ENCODE data around the gene POU2AF2.
"Not testable (repeated sequence)": the region's sequence is repeated elsewhere in the genome, so short reads cannot be mapped to it uniquely, and the experiment has no call there.

The POU2AF2 gene

GRCh38 chr11:111259896-111260295 is 14.4 kb downstream of the POU2AF2 start:
- DNase-seq (ENCODE audit: low read depth), result no peak

- DNase-seq (ENCODE audit: low read depth), result no peak
Measured at GRCh38 chr11:111260811-111261210, 15.3 kb downstream of the POU2AF2 start.

DNA sequence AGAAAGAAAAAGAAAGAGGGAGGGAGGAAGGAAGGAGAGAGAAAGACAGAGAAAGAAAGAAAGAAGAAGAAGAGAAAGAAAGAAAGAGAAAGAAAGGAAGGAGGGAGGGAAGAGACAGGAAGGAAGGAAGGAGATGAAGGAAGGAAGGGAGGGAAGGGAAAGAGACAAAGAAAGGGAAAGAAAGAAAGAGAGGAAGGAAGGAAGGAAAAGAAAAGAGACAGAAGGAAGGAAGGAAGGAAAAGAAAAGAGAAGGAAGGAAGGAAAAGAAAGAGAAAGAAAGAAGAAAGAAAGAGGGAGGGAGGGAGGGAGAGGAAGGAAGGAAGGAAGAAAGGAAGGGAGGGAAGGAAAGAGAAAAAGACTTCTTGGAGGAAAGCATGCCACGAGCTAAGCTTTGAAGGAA is 19.1 kb downstream of the POU2AF2 start:
- DNase-seq (ENCODE audit: low read depth), result no peak

DNA sequence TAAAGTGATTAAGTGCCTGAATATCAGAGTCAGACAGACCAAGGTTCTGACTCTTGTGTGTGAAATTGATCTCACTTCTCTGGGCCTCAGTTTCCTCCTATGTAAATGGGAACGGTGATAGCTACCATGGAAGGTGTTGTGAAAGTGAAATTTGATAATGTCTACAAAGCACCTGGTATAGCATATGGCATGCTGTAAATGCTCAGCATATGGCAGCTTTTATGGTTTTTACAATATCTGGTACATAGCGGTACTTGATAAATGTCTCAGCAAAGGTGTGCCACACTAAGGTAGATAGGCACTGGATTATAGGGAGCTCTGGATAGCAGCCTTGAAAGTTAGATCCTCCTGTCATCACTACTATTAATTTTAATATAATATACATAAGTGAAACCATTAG is 19.9 kb downstream of the POU2AF2 start:
- DNase-seq (ENCODE audit: low read depth), result no peak

DNA sequence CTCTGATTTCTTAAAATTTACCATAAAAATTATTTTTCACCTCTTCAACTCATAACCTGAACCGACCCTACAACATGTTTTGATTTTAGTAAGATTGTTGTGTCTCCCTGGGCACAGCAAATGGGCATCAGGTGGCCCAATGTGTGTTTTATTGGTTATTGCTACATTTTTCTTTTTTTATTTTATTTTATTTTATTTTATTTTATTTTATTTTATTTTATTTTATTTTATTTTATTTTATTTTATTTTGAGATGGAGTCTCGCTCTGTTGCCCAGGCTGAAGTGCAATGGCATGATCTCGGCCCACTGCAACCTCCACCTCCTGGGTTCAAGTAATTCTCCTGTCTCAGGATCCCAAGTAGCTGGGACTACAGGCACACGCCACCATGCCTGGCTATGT is 22.8 kb downstream of the POU2AF2 start:
- not testable (repeated sequence) for DNase-seq (ENCODE audit: low read depth)

- no peak for DNase-seq (ENCODE audit: low read depth)
Measured at GRCh38 chr11:111269146-111269868, 23.8 kb downstream of the POU2AF2 start.

DNA sequence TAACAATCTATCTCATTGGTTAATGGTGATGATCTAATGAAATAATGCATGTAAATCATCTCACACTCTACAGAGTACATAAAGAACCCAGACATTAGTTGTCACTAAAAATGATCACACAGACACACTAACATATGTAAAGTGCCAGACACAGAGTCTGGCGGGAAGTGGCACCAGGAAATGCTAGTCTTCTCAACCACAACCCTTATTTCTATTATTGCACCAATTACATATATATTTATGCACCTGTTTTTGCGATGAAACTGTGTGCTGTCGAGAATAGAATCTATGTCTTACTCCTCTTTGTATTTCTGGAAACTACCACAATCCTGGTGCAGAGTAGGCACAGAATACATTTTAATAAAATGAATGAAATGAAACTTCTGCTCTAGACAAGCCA is 26.9 kb downstream of the POU2AF2 start:
- no peak for DNase-seq (ENCODE audit: low read depth)

- no peak for DNase-seq (ENCODE audit: low read depth)
Measured at GRCh38 chr11:111282562-111283075, 37.1 kb downstream of the POU2AF2 start.

DNA sequence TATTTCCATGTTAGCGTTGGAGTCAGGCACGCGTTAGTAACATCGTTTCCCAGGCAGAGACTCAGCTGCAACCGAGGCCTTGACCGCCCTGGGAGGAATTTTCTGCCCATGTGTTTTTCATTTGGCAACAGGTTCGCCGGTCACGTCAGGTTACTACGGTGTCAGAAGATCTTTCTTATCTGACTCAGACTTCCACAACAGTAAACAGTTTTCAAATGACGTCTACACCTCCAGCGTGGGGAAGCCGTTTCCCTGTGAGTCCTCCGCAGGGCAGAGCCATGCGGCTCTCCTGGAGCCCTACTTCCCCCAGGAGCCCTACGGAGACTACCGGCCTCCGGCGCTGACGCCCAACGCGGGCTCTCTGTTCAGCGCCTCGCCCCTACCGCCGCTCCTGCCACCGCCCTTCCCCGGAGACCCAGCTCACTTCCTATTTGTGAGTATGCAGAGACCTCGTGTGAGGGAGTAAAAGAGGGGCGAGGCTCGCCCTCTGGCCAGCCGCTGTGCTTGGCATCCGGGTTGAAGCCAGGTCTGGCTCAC is 38.5 kb downstream of the POU2AF2 start:
- no peak for DNase-seq (ENCODE audit: low read depth)

DNA sequence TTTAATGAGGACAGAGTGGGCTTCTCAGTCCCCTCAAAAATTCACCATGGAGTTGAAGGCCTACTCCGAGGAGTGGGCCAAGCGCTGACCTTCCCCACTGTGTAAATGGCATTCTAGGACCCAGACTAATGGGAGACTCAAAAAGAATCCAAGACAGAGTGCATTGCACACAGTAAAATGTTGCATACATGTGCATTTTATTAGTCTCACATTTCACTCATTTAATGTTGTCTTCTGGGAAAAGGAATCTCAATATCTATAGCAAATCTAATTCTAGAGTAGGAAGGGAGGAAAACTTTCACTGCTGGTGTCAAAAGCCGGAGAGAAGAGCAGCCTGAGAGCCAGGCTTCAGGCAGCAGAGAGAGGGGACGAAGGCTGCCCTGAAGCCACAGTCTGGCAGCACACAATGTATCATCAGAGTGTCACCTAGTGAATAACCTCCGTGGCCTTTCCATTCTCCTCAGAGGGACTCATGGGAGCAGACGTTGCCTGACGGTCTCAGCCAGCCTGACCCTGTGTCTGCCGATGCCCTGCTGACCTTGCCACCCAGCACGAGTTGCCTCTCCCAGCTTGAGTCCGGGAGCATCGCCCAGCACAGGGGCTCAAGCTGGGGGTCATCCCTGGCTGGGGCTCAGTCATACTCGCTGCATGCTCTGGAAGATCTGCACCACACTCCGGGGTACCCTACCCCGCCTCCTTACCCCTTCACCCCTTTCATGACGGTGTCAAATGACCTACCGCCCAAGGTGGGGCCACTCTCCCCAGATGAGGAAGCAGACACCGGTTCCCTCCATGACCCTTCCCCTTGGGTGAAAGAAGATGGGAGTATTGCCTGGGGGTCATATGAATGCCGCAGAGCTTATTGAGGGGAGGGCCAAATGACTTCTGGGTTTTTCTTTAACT is 39.9 kb downstream of the POU2AF2 start:
- DNase-seq (ENCODE audit: low read depth), result no peak

- no peak for DNase-seq (ENCODE audit: low read depth)
Measured at GRCh38 chr11:111291764-111292163, 46.2 kb downstream of the POU2AF2 start.

DNA sequence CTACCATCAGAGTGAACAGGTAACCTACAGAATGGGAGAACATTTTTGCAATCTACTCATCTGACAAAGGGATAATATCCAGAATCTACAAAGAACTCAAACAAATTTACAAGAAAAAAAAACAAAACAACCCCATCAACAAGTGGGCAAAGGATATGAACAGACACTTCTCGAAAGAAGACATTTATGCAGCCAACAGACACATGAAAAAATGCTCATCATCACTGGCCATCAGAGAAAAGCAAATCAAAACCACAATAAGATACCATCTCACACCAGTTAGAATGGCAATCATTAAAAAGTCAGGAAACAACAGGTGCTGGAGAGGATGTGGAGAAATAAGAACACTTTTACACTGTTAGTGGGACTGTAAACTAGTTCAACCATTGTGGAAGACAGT is 46.9 kb downstream of the POU2AF2 start:
- not testable (repeated sequence) for DNase-seq (ENCODE audit: low read depth)

GRCh38 chr11:111296196-111296595 is 50.7 kb downstream of the POU2AF2 start:
- no peak for DNase-seq (ENCODE audit: low read depth)

DNA sequence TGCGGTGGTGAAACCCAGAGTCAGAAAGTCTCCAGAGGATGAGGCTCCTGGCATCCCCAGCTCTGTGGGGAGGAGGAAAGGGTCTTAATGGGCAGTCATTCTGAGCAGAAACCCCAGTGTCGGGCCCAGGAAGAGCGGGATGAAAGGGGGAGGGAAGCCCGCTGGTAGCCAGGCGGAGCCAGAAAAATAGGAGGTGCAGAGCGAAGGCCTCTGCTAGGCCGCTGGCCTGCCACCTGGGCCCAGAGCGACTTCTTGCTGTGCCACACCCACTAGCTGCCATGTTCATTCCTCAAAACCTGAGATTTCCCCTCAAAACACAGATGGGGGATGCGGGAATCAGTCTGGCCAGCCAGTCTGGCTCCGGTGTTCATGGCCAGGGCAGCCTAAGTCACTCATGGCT is 52.2 kb downstream of the POU2AF2 start:
- no peak for DNase-seq (ENCODE audit: low read depth)

DNA sequence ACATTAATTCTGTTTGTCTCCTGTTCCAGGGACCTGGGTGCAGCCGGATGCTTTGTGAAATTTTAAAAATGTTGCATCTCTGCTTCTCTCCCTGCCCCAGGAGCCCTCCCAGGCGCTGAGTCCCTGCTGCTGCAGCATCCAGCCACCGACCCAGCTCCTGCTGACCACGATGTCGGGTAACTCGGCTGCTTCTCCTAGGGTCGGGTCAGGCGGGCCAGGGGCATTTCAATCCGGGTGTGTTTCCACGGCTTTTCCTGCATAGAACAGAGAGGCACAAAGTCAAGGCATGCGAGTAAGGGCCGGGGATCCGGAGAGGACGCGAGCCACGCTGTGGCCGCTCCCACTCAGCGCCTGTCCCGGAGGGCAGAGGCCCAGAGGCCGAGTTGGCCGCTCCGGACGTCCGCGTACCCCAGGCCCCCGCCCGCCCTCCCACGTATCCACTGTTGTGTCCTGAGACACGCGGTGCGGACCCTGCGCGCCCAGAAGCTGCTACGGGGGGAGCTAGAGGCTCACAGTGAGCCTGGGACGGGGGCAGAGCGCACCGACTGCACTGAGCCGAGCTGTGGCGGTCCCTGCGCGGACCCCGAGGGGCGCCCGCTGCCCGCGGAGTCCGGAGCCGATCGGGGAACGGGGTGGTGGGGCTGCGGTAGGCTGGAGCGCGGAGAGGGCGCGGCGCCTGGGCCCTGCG is 53.0 kb downstream of the POU2AF2 start, which contains the start of gene POU2AF3:
Gene POU2AF3 (plus strand): TSS at position 134 of the 688 bp plus-strand sequence. CDS start 36 bp downstream, at position 170.
- no peak for DNase-seq (ENCODE audit: low read depth)

- no peak for DNase-seq (ENCODE audit: low read depth)
Measured at GRCh38 chr11:111299101-111300026, 53.8 kb downstream of the POU2AF2 start.

DNA sequence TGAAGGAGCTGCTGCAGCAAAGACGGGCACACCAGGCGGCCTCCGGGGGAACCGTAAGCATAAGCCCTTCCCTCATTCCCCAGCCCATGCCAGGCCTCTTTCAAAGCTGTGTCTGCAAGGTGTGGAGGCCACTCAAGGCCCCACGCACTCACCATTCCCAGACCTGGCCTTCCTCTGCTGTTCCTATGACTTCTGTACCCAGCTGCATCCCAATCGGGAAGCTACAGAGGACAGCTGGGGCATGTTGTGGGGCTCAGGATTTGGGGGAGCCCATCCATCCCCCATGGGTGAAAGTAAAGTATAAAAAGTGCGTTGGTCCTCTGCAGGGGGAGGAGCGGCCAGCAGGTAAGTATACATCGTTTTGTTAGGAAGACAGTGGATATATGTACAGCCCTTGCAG is 55.0 kb downstream of the POU2AF2 start:
- DNase-seq (ENCODE audit: low read depth), result no peak

- DNase-seq (ENCODE audit: low read depth), result no peak
Measured at GRCh38 chr11:111301004-111301841, 55.7 kb downstream of the POU2AF2 start.

DNA sequence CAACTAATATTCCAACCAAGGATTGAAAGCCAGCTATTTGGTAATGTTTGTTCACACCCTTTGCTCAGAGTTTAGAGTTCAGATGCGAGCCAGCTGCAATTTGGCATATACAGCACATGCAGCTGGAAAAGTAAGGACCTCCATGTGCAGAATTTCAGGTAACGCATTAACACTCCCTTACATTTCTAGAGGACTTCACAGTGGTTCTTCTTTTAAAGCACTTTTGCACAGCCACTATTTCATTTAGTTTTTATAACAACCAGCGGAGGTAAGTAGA is 56.3 kb downstream of the POU2AF2 start:
- DNase-seq (ENCODE audit: low read depth), result no peak

GRCh38 chr11:111302298-111302697 is 56.8 kb downstream of the POU2AF2 start:
- DNase-seq (ENCODE audit: low read depth), result no peak
